Measurements from ENCODE around the gene DHFR2. TPM values are rescaled to one million over a fixed set of nuclear protein-coding genes. Genes with fewer than 3 reads are reported as not detected.
"Not testable (repeated sequence)": the region's sequence is repeated elsewhere in the genome, so short reads cannot be mapped to it uniquely, and the experiment has no call there.

The DHFR2 gene
- total and polyA plus RNA-seq, 9 of the 15 experiments (the other 6 are each of a cell fraction or from before 2014, with no cell fraction given): 0.64 to 1.7 (median 1.4) TPM

GRCh38 chr3:94110232-94110631 lies 47.5 kb upstream of the DHFR2 start:
- BruUV-seq (replicated peaks); FAIRE-seq: not testable (repeated sequence)

GRCh38 chr3:94106268-94106667 lies 43.6 kb upstream of the DHFR2 start:
- no peaks in the 10 kb centered on the region for H3K27me3 ChIP-seq (ENCODE audit: control insufficient read depth in 2 of 2, insufficient read depth in 2 of 2, low read length in 2 of 2)
- H3K4me1 ChIP-seq (replicated peaks in 1 of 2; ENCODE audit: control insufficient read depth in 2 of 2, insufficient read depth in 2 of 2, low read length in 2 of 2): peaks cover 0 to 10% of the 10 kb centered on the region in 2 experiments; a peak in 1 of 5 replicates
- H3K36me3 ChIP-seq (ENCODE audit: control insufficient read depth, insufficient read depth, low read length): no peaks in the 10 kb centered on the region
- intact Hi-C loops (cut with micrococcal nuclease): no loop called here
- H3K9me3 ChIP-seq (replicated peaks; ENCODE audit: control insufficient read depth, insufficient read depth, low read depth, low read length): no peaks in the 10 kb centered on the region
- ChIA-PET POLR2A (no interaction called here), CTCF (ENCODE audit: low intra/inter-chr PET ratio) (interaction anchor here (0.5 kb wide), 1 partner anchor 38 kb away, joined by 3 read pairs; no protein-coding TSS in a partner anchor)
- H4K20me1 ChIP-seq (replicated peaks; ENCODE audit: control insufficient read depth, insufficient read depth, low read length): no peaks in the 10 kb centered on the region
- WGBS (ENCODE audit: insufficient coverage, low coverage, missing lambda C conversion rate): 19% methylated on average over 5 of the region's 5 CpGs
- H3K4me3 ChIP-seq: no peak overlapping the region
- no peak overlapping the region for H2AFZ ChIP-seq (ENCODE audit: low read depth, low read length)
- no peak overlapping the region for H3K27ac ChIP-seq (ENCODE audit: extremely low read depth, low read depth, low read length)
- in situ Hi-C loops (cut with MboI): no loop called here
- TF ChIP-seq CBFA2T3 (IDR thresholded peaks at IDR 0.05) (peak; percentile 12; the same call in 1 of the 2 replicates), TAL1 (IDR thresholded peaks at IDR 0.05) (peak; percentile 17; the same call in 1 of the 2 replicates), SOX6 (IDR thresholded peaks at IDR 0.05) (peak; percentile 38; the same call in 1 of the 2 replicates), ZBTB34 (CRISPR knock-in tag; IDR thresholded peaks at IDR 0.05) (no peak), ARID1B (IDR thresholded peaks at IDR 0.05) (peak; percentile 45)
- peak in 1 of 4 experiments; percentile 2 for DNase-seq (ENCODE audit: extremely low read depth in 1 of 4, low spot score in 3 of 4)
- no peak overlapping the region for H3K4me2 ChIP-seq (ENCODE audit: insufficient read depth, low read length)
- no peak overlapping the region for H3K9ac ChIP-seq (ENCODE audit: insufficient read depth in 1 of 2, low read depth in 2 of 2, low read length in 2 of 2)
- no peaks in the 10 kb centered on the region for H3K79me2 ChIP-seq (ENCODE audit: control insufficient read depth, insufficient read depth, low read length)
- no peak for ATAC-seq
- no peaks in the 10 kb centered on the region for H3K9me1 ChIP-seq (ENCODE audit: control insufficient read depth, insufficient read depth, low read length)
- BruUV-seq (replicated peaks): no TSS peak
- no peak for FAIRE-seq

More at GRCh38 chr3:94110232-94110631, 47.5 kb upstream of the DHFR2 start:
- DNase-seq (ENCODE audit: extremely low read depth in 1 of 4, low spot score in 3 of 4); H3K9ac ChIP-seq (ENCODE audit: insufficient read depth in 1 of 2, low read depth in 2 of 2, low read length in 2 of 2); H3K4me3 ChIP-seq; H3K9me1 ChIP-seq (ENCODE audit: control insufficient read depth, insufficient read depth, low read length); H3K36me3 ChIP-seq (ENCODE audit: control insufficient read depth, insufficient read depth, low read length); in situ Hi-C loops (cut with MboI); POLR2A ChIA-PET; H3K27me3 ChIP-seq (ENCODE audit: control insufficient read depth in 2 of 2, insufficient read depth in 2 of 2, low read length in 2 of 2); H3K4me2 ChIP-seq (ENCODE audit: insufficient read depth, low read length); H3K4me1 ChIP-seq (replicated peaks in 1 of 2; ENCODE audit: control insufficient read depth in 2 of 2, insufficient read depth in 2 of 2, low read length in 2 of 2); ATAC-seq; H3K79me2 ChIP-seq (ENCODE audit: control insufficient read depth, insufficient read depth, low read length); H2AFZ ChIP-seq (ENCODE audit: low read depth, low read length); intact Hi-C loops (cut with micrococcal nuclease); H4K20me1 ChIP-seq (replicated peaks; ENCODE audit: control insufficient read depth, insufficient read depth, low read length); H3K27ac ChIP-seq (ENCODE audit: extremely low read depth, low read depth, low read length); H3K9me3 ChIP-seq (replicated peaks; ENCODE audit: control insufficient read depth, insufficient read depth, low read depth, low read length); CTCF ChIA-PET (ENCODE audit: low intra/inter-chr PET ratio): not testable (repeated sequence)

All from K562 (cell line).